Epithelial cell of proximal tubule (primary cell): ENCODE data around the gene KDM4B. TPM values are rescaled to one million over a fixed set of nuclear protein-coding genes. Genes with fewer than 3 reads are reported as not detected.

ENCODE experiments used
- DNase-seq: peaks from one replicate; pipeline ENCODE4 v3.0.0-alpha.2; 2011; ENCODE audit warnings: low read depth
- H3K4me3 ChIP-seq: 2 replicates; pipeline ENCODE4 v1.5.1; 2011; ENCODE audit warnings: low read depth, mild to moderate bottlenecking, low read length
- CTCF ChIP-seq: conservative IDR thresholded peaks from 2 replicates; pipeline ENCODE4 v1.5.1; 2012; ENCODE audit warnings: low read depth, mild to moderate bottlenecking, low read length
- total RNA-seq: library from RNA; depleted of rRNA; stranded (reverse); fragments of >200 nt; gene quantifications from 2 replicates; pipeline ENCODE4 v1.2.3, GENCODE V29; 2015

The KDM4B gene
- total RNA-seq, 1 donor from 2014 or later = 20.5 TPM

- no peak overlapping the region for H3K4me3 ChIP-seq
- TF ChIP-seq CTCF = no peak
- no peak for DNase-seq
Observed at GRCh38 chr19:5121266-5122120, 152.6 kb downstream of the KDM4B start.

GRCh38 chr19:5122121-5122400, 153.1 kb downstream of the KDM4B start:
- DNase-seq = no peak
- no peak overlapping the region for H3K4me3 ChIP-seq
- TF ChIP-seq CTCF = no peak

GRCh38 chr19:5122671-5123409, 153.9 kb downstream of the KDM4B start:
- no peak for DNase-seq
- peak; percentile 2 for TF ChIP-seq CTCF
- H3K4me3 ChIP-seq = no peak overlapping the region

- no peak for TF ChIP-seq CTCF
- no peak for DNase-seq
- H3K4me3 ChIP-seq = no peak overlapping the region
Observed at GRCh38 chr19:5123646-5124045, 154.7 kb downstream of the KDM4B start.

GRCh38 chr19:5124111-5124855, 155.4 kb downstream of the KDM4B start:
- TF ChIP-seq CTCF = no peak
- no peak for DNase-seq
- no peak overlapping the region for H3K4me3 ChIP-seq

GRCh38 chr19:5125376-5125775, 156.5 kb downstream of the KDM4B start:
- TF ChIP-seq CTCF = no peak
- DNase-seq = no peak
- H3K4me3 ChIP-seq = no peak overlapping the region
